ENCODE data around the gene SEPTIN1.

SEPTIN1 gene, protein sequence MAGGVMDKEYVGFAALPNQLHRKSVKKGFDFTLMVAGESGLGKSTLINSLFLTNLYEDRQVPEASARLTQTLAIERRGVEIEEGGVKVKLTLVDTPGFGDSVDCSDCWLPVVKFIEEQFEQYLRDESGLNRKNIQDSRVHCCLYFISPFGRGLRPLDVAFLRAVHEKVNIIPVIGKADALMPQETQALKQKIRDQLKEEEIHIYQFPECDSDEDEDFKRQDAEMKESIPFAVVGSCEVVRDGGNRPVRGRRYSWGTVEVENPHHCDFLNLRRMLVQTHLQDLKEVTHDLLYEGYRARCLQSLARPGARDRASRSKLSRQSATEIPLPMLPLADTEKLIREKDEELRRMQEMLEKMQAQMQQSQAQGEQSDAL

DNA sequence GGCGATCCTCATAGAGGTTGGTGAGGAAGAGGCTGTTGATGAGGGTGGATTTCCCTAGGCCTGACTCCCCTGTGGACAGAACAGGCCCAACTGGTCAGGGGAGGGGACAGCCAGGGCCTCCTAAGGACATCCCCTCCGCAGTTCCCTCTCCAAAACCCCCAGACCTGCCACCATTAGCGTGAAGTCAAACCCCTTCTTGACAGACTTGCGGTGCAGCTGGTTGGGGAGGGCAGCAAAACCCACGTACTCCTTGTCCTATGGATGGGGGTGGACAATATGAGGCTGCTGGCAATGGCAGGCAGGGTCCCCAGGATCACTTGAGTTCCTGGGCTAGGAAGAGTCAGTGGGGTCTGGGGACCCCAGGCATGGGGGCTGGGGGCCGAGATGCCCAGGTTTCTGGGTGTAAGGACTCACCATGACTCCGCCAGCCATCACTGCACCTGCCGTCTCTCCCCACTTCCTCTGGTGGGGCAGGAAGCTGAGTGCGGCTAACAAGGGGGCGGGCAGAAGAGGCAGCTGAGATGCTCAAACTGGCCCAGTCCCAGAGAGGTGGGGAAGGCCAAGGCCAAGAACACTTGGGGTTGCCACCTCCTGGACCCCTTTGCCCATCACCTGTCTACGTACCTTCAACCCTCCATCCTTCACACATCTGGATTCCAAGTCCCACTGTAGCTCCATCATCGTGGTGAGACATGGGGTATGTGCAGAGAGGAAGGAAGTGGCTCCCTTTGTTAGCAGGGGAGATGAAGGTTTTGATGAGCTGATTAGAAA, at the start of gene SEPTIN1:
TSS of gene SEPTIN1 (minus strand) at position 451 of the 771 bp plus-strand sequence. CDS start at position 432, 19 bp downstream.
- DNase-seq = peak; percentile 78

DNA sequence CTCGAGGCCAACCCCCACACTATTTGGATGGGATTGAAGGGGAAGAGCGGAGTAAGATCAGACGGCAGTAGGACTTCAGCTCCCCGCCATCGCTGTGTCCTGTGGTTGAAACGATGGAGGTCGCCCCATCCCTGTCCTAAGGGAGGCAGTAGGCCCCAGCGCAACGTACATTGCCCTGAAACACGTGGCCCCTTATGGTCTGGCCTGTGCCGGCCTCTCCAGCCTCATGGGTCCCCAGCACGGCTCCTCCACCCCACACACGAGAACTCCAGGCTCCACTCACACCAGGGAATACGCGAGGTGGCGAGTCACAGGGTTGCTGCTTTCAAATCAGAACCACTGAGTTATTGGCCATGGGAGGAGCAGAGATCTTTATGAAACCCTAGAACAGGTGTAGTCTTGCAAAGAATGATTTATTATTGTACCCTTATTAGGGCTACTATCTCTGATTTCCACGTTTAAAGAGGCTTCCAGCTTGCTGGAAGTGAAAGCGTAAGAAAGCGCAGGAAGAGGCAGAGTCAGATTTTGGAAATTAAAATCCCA, 48.1 kb upstream of the SEPTIN1 start:
- no peak for DNase-seq

DNA sequence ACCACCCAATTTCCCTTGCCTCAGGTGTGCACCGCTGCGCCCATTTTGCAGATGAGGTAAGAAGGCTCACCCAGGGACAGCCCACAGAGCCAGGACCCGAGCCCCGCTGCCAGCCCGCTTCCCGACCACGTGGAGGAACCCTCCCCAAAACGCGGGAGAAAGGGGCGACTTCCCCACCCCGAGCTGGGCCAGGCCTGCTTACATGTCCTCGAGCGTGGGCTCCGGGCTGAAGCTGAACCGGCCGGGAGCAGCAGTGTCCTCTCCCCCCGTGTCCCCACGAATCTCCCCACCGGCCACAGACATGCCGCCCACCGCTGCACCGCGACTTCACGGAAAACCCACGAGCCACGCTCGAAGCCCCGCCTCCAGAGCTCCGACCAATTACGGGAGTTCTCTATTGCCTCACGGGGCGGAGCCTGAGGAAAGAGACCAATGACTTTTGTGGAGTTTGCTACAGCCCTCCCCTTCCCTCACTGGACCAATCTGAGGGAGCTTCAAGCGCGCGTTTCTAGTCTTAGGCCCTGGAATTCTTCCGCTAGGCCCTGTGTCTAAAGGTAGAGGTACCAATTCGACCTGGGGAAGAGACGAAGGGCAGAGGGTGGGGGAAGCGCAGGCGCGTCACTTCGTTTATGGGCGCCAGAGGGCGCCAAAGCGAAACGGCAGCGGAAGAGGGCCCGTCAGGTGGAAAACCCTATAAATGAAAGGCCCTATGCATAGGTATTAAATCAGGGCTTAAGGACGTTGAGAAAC, 47.5 kb upstream of the SEPTIN1 start, which contains the start of gene DCTPP1:
TSS of gene DCTPP1 (minus strand) at position 353 of the 750 bp plus-strand sequence. CDS start at position 303, 50 bp downstream.
- DNase-seq = peak; percentile 92

DNA sequence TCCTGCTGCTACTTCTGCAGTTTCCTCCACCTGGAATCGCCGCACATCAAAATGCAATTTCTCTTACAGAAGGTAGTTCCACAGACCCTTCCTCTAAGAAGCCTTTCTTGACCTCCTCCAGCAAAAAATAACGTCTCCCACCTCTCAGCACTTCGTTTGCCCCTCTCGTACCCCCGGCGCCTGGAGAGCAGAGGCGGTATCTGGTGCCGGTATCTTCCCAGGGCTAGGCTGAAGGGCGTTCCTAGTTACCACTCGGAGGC, 47.0 kb upstream of the SEPTIN1 start:
- DNase-seq = no peak

DNA sequence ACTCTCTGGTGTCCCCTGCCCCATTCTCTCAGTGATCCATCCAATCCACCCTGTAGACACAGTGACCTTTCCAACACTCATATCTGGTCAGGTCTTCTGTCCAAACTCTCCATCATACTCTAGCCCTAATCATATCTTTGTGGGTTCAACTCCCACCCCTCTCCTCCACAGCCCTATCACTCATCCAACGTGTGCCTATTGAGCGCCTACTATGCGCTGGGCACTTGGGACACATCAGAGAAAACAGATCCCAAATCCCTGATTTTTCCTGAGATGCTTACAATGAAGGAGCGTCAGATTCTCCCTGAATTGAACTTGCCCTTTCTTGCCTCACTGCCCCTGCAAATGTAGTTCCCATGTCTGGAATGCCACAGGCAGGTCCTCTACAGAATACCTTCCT, 45.7 kb upstream of the SEPTIN1 start:
- DNase-seq = no peak

DNA sequence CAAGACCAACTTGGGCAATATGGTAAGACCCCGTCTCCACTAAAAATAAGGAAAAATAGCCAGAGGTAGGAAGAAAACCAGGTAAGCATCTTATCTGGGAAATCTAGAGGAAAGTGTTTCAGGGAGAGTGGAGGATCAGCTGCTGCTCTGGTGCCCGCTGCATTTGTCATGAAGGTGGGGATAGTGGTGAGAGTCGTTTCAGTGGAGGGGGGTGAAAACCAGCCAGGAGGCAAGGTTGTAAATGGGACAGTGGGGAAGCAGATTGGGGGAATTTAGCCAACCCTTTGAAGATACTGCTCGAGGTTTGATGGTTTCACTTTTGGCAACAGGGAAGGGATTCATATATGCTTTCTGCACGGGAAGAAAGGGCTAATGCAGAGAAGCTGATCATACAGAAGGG, 38.6 kb upstream of the SEPTIN1 start:
- DNase-seq = no peak

DNA sequence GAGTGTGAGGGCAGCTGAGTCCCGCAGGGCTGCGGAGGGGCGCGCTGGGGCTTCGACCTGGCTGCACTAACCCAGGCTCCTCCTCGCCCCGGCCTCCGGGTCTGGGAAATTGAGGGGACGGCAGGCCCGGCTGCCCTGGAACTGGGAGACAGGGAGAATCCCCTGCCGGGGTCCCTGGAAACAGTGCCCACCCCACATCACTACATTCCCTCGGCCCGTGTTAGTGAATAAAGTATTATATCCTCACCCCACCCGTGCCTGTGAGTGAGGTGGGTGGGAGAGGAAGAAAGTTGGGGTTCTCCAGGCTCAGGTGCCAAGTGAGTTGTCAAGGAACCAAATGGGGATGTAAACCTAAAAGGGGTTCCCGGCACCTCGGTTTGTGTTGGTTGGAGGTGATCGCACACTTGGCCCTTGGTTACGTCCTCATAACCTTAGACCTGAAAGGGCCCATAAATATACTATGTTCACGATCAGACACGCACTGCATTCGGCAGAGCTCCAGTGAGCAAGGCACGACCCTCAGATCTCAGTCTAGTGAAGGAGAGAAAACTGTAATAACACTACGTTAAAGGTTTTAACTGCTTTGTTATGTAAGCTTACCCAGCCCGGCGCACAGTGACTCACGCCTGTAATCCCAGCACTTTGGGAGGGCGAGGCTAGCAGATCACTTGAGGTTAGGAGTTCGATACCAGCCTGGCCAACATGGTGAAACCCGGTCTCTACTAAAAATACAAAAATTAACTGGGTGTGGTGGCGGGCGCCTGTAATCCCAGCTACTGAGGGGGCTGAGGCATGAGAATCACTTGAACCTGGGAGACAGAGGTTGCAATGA, 36.2 kb upstream of the SEPTIN1 start:
- no peak for DNase-seq

DNA sequence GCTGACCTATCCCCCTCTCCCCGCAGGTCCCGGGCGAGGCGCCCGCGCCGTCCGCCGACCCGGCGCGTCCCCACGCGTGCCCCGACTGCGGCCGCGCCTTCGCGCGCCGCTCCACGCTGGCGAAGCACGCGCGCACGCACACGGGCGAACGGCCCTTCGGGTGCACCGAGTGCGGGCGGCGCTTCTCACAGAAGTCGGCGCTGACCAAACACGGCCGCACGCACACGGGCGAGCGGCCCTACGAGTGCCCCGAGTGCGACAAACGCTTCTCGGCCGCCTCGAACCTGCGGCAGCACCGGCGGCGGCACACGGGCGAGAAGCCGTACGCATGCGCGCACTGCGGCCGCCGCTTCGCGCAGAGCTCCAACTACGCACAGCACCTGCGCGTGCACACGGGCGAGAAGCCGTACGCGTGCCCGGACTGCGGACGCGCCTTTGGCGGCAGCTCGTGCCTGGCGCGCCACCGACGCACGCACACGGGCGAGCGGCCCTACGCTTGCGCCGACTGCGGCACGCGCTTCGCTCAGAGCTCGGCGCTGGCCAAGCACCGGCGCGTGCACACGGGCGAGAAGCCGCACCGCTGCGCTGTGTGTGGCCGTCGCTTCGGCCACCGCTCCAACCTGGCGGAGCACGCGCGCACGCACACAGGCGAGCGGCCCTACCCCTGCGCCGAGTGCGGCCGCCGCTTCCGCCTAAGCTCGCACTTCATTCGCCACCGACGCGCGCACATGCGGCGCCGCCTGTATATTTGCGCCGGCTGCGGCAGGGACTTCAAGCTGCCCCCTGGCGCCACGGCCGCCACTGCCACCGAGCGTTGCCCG, 35.4 kb upstream of the SEPTIN1 start:
- peak; percentile 88 for DNase-seq

DNA sequence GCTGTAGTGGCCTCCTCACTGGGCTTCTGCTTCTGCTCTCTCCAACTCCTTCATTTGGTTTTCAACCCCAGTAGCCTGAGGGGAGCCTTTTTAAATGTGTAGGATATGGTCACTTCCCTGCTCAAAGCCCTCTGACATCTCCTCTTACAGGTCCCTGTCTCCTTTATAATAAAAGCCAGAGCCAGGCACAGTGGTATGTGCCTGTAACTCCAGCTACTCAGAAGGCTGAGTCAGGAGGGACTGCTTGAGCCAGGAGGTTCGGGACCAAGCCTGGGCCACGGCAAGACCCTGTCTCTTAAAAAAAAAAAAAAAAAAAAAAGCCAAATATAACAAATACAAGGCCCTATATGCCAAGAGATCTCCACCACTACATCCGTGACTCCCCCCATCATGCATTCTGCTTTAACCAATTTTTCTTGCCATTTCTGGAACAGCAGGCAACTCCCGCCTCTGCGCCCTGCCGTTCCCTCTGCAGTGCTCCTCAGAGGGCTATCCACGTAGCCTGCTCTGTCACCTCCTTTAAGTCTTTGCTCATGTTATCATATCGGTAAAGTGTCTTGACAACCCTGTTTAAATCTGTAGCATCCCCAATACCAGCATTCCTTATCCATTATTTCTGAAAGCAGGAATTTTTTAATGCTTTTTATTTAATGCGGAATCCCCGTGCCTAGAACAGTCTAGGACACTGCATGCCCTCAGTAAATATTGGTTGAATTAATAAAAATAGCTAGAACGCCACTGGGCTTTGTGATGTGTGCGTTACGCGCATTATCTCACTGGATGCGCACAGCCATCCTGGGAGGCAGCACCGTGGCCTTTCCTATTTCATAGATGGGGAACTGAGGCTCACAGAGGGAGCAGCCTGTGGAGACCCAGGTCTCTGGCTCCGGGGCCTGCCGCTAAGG, 34.5 kb upstream of the SEPTIN1 start:
- no peak for DNase-seq

DNA sequence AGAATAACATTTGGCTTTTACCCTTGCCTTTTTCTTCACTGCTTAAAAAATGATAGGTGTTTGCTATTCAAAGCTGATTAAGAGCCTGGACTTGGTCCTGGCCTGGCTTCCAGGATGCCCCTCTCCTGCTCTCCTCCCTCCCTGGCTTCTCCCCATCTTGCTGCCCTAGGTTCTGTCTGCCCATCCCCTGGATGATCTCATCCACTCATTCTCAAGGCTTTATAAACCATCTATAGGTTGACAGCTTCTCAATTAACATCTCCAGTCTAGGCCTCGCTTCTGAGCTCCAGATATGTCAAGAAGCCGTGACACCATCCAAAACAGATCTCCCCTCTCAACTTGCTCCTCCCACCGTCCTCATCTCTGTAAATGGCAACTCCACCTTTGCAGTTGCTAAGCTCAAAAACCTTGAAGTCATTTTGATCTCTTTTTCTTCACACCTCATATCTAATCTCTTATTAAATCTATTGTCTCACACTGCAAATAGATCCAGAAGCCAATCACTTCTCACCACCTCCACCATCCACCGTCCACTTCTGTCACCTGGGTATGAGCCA, 33.8 kb upstream of the SEPTIN1 start:
- no peak for DNase-seq

DNA sequence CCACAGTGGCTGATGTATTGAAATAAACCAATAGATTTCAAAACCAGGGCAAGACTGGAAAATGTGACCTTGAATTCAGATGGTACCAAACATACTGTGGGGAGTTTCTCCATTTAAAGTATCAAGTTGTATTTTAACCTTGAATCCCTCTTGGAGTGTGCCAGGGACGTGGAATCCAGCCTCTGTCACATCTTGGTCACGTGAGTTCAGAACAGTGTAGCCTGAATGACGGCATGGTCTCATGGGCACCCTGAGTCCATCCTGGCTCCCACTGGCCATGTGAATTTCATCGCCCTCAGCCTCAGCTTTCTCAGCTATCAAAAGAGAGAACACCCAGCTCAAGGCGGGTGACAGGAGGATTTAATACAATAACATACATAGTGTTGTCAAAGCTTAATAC, 31.8 kb upstream of the SEPTIN1 start:
- no peak for DNase-seq

DNA sequence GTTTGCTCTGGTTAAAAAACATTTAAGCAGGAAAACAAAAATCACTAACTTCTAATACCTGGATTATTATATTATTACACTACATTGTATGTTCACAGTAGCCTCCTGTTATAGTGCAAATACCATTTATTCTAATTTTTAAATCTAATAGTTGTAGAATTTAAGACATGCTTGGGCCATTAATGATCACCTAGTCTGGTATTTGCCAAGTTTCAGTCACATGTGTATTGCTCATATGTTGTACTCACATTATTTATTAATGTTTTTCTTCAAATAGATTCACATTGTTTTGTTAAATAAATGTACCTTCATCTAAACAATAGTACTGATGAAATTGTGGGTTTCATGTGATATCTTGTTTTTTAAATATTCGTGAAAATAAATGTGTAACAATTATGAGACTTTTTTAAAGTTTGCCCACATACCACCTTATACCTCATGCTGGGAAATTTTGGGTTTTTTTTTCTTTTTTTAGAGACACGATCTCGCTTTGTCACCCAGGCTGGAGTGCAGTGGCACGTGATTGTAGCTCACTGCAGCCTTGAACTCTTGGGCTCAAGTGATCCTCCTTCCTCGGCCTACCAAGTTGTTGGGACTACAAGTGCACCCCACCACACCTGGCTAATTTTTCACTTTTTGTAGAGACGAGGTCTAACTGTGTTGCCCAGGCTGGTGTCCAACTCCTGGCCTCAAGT, 30.9 kb upstream of the SEPTIN1 start:
- DNase-seq = no peak

DNA sequence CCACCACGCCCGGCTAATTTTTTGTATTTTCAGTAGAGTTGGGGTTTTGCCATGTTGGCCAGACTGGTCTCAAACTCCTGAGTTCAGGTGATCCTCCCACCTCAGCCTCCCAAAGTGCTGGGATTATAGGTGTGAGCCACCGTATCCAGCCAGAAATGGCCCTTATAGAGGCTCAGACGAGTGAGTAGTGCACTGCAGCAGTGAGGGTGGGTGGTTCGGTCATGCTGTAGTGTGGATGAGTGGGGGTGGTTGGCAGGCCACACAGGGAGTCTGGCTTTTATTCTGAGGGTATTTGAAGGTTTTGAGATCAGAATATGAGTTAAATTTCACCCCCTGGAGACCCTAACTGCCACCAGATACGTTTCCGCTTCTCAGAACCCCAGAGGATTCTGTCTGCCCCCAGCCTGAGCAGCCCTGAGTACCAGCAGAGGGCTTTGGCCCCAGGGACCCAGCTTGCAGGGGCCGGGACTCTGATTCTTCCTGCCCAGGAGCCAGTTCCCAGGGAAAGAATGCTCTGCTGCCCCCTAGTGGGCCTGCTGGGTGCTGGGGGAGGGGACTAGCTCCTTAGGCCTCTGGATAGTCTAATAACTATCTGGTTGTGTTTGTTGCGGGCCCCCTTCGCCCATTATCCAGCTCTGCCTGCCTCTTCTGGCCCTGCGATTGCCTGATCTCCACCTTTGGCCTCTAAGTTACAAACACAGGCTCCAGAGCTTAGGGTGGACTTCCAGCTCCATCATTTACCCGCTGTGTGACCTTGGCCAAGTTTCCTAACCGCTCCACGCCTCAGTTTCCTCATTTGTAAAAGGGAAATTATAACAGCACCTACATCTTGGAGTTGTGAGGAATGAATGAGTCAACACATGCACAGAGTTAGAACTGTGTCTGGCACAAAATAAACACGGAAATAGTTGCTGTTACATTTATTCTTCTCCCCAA, 27.0 kb upstream of the SEPTIN1 start:
- peak; percentile 88 for DNase-seq

DNA sequence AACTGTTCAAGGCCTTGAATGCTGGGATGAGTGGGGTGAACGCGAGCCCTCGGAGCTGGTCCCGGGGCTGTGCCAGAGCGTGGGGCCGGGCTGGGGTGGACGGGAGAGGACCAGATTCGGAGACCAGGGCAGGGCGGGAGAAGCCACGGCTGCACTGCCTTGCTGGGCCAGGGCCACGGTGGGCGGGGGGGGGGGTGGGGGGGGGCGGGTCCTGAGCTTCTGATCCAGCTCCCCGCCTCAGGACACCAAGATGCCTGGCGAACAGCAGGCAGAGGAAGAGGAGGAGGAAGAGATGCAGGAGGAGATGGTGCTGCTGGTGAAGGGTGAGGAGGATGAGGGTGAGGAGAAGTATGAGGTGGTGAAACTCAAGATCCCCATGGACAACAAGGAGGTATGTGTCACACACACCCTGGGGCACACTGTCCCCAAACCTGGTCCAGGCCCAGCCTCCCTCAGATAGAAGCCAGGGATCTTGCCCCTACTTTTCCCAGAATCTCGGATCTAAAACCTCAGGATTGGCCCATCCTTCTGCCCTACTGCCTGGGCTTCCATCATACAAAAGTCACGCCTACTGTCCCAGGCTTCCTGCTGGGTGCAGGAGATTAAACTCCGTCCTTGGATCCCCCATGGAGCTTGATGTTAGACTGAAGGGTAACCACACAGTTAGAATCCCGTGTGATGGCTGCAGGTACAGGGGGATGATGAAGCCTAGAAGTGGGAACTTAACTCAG, 25.6 kb upstream of the SEPTIN1 start:
- DNase-seq = no peak

DNA sequence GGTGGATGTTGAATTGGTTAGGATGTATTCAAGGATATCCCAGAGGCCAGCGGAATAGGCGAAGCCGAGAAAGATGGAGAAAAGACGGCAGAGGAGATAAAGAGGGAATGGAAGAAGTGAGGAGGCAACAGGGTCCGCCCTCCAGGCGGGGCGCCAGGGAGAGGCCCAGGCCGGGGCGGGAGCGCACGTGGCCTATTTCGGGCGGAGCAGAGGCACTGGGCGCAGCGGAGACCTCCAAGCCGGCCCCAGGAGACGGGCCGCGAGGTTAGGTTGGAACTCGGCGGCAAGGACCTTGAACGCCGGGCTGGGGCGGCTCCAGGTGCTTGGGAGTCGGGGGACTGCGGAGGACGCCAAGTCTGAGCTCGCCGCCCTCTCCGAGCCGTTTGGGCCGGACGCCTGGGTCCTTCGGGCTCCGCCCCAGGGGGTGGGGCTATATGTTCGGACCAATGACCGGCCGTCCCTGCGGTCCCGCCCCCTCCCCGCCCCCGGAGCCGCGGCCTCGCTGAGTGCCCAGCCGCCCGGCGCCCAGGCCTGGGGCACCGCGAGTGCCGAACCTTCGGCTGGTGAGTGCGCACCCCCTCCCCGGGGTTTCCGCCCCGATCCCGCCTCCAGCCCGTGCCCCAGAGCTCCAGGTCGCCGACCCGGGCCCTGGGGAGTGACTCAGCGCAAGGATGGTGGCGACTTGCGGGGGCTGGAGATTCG, 24.9 kb upstream of the SEPTIN1 start, which contains the start of gene ZNF771:
TSS of gene ZNF771 (plus strand) at position 505 of the 702 bp plus-strand sequence. CDS start 448 bp downstream, outside the sequence.
- peak; percentile 88 for DNase-seq

DNA sequence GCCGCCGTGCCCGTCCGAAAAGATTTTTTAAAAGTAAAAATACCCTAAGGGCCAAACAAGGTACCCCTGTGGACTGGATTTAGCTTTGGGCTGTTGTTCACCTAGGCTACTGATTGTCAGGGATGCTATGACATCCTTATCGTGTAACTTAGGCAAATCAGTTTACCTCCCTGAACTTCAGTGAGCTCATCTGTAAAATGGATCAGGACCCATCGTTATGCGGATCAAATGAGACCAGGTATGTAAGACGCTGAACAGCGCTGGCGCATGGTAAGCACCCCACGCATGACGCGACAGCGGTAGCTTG, 24.4 kb upstream of the SEPTIN1 start:
- no peak for DNase-seq
